Heart right ventricle (tissue), 16 donors: ENCODE data around the gene IRF5. TPM values are rescaled to one million over a fixed set of nuclear protein-coding genes. Genes with fewer than 3 reads are reported as not detected.

Experiments used
- ATAC-seq, 8 donors: fragments of 200-7000 bp; cut with Tn5 transposase; one replicate each; pipeline ENCODE4 v1.9.1; 2020; ENCODE audit warnings: mild to moderate bottlenecking in 8 of 8, moderate library complexity in 8 of 8, moderate number of reproducible peaks in 1 of 8
- DNase-seq, 2 donors: peaks; one replicate each; pipeline ENCODE4 v3.0.0-alpha.2; 2020
- H3K27ac ChIP-seq, 10 donors: fragments of 200-600 bp; sonication (generic) in 2 of 10; one replicate each; pipeline versions ENCODE4 v1.5.0 to v1.8.0; 2020 to 2022; ENCODE audit warnings: mild to moderate bottlenecking in 3 of 10
- H3K27me3 ChIP-seq, 7 donors: fragments of 200-600 bp; one replicate each; pipeline ENCODE4 v1.8.0; 2021 to 2022; ENCODE audit warnings: mild to moderate bottlenecking in 2 of 7
- H3K36me3 ChIP-seq, 9 donors: fragments of 200-600 bp; sonication (generic) in 1 of 9; one replicate each; pipeline versions ENCODE4 v1.5.0 to v1.8.0; 2020 to 2022; ENCODE audit warnings: mild to moderate bottlenecking in 2 of 9
- H3K4me1 ChIP-seq, 9 donors: fragments of 200-600 bp; sonication (generic) in 1 of 9; one replicate each; pipeline versions ENCODE4 v1.5.0 to v1.8.0; 2020 to 2022; ENCODE audit warnings: mild to moderate bottlenecking in 4 of 9
- H3K4me3 ChIP-seq, 10 donors: fragments of 200-600 bp; sonication (generic) in 2 of 10; one replicate each; pipeline versions ENCODE4 v1.5.0 to v1.8.0; 2020 to 2022; ENCODE audit warnings: mild to moderate bottlenecking in 7 of 10, moderate library complexity in 2 of 10
- H3K9me3 ChIP-seq, 11 donors: fragments of 200-600 bp in 10 of 11; sonication (generic) in 2 of 11; one replicate each; pipeline versions ENCODE4 v1.5.0 to v1.8.0; 2013 to 2022; ENCODE audit warnings: mild to moderate bottlenecking in 2 of 11, control low read depth in 1 of 11, moderate library complexity in 1 of 11
- CTCF ChIP-seq, 9 donors: fragments of 200-600 bp; sonication (generic) in 2 of 9; IDR thresholded peaks; one replicate each; pipeline versions ENCODE4 v1.5.0 to v1.8.0; 2021 to 2022; ENCODE audit warnings: antibody characterized with exemption in 9 of 9, mild to moderate bottlenecking in 5 of 9, moderate library complexity in 1 of 9
- WGBS, 2 donors: extraction: QIAGEN DNeasy Blood & Tissue Kit; methylation state at CpG; one replicate each; pipeline ENCODE4 v1.1.7; 2013; ENCODE audit warnings: inconsistent platforms in 1 of 2; 5-methylcytosine and 5-hydroxymethylcytosine counted together
- intact Hi-C, 10 donors: fragments of 100-400 bp; cut with DNase I; formaldehyde crosslinking; loops; one replicate each; pipeline versions ENCODE4 v1.11.1 to v1.14.2; 2022
- polyA plus RNA-seq, 2 donors: library from polyadenylated mRNA; stranded (reverse); fragments of 200-250 nt; gene quantifications; one replicate each; pipeline ENCODE4 v1.2.3, GENCODE V29; 2013
- total RNA-seq, 10 donors: library from RNA; stranded (reverse); fragmentation: NEBNext Ultra II Directional in 3 of 10; extraction: Animal tissue kit (Norgen Biotek cat#: 25700) in 3 of 10; gene quantifications; one replicate each; pipeline versions ENCODE4 v1.2.1 to v1.2.4, GENCODE V29; 2021 to 2023
- donor health status: Arrhythmogenic right ventricular cardiomyopathy.
- donor health status: ischemic (EF 13 %, LVEDD 7.1; RV severe dilation, severe dysfunction).
- donor health status: healthy with polysubstance abuse.
- donor health status: DM: no; HTN: yes; CAD: no.
- donor health status: DM: no; HTN: no; CAD: no.
- donor health status: ischemic (EF 25% LVEDD 6.9; RV normal size, moderate dysfunction).
- donor health status: ischemic (EF 25% LVEDD 5.7; RV mildly dilated, moderate dysfunction).
- donor health status: healthy.
- donor health status: DM: yes; HTN: yes; CAD: no.
- donor health status: Ischemic cardiomyopathy.
- donor health status: ischemic (EF 35%, LVEDD 5.7; RV mildly dilated, moderate dysfunction).
- donor health status: nonischemic (EF 11% LVEDD 7.7; RV severe dilation, severe dysfunction).
- donor health status: DM: yes; HTN: yes; CAD: no.
- donor health status: PGD.
- donor health status: ischemic (EF 29% LVEDD 5.4; RV normal size, mild dysfunction).
- donor health status: nonischemic (EF 23%, LVEDD 6.1; RV moderate dilation, normal function).

The IRF5 gene
- total and polyA plus RNA-seq, 12 donors, result 0.46 to 6.6 (median 1.5) TPM

GRCh38 chr7:128961030-128961659 is 23.4 kb downstream of the IRF5 start:
- intact Hi-C loops, result no loop called here
- 93% methylated on average over 8 of the region's 8 CpGs for WGBS, 2 donors
- H3K27me3 ChIP-seq, result no peaks in the 10 kb centered on the region
- no peak for TF ChIP-seq CTCF (IDR thresholded peaks at IDR 0.05)
- no peak overlapping the region for H3K4me3 ChIP-seq
- H3K36me3 ChIP-seq, result peaks cover 0 to 96% (median 33%) of the 10 kb centered on the region in 9 donors
- no peak overlapping the region for H3K27ac ChIP-seq
- no peaks in the 10 kb centered on the region for H3K9me3 ChIP-seq
- no peak for ATAC-seq
- no peak for DNase-seq
- H3K4me1 ChIP-seq, result peaks cover 0 to 4% (median 0%) of the 10 kb centered on the region in 9 donors

DNA sequence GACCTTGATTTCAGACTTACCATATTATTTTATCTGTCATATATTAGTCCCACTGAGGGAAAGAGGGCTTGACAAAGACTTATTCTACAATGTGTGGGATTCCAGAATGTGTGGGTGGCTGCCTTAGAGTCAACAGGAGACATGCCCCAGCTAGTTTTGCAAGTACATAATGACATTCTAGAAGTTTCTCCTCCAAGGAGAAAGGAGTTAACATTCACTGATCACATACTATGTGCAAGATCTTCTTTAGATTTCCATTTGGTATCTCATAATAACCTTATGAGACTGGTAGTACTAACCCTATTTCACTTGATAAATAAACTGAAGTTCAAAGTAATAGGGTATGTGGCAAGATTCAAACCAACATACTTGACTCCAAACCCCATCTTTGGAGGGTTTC is 25.2 kb downstream of the IRF5 start:
- no peaks in the 10 kb centered on the region for H3K9me3 ChIP-seq
- intact Hi-C loops, result no loop called here
- DNase-seq (no peak), ATAC-seq (no peak)
- H3K36me3 ChIP-seq, result peaks cover 0 to 96% (median 32%) of the 10 kb centered on the region in 9 donors
- H3K4me1 ChIP-seq, result peaks cover 0 to 4% (median 0%) of the 10 kb centered on the region in 9 donors
- H3K27ac ChIP-seq, result no peak overlapping the region
- H3K4me3 ChIP-seq, result no peak overlapping the region
- no peaks in the 10 kb centered on the region for H3K27me3 ChIP-seq
- TF ChIP-seq CTCF (IDR thresholded peaks at IDR 0.05), result no peak

DNA sequence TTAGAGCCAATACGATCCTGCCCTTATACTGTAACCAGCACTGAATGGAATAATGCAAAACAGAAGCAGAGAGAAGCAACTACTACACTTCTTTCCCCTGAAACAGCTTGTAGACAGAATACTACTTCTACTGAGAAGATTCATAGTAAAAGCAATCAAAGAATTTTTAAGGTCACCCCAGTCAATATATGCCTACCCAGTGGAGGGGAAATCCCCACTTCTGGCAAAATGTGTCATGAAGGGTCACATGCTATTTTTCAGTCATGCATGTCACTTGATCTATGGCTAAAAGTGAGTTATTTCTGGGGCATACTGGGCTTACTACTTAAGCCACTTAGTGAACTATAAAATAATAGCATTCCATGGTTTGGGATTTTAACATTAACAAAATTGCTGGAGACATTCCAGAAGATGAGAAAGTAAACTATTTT is 25.6 kb downstream of the IRF5 start:
- H3K4me3 ChIP-seq, result no peak overlapping the region
- no peak overlapping the region for H3K27ac ChIP-seq
- ATAC-seq, result no peak
- DNase-seq, result no peak
- no peak for TF ChIP-seq CTCF (IDR thresholded peaks at IDR 0.05)
- H3K36me3 ChIP-seq, result peaks cover 0 to 96% (median 33%) of the 10 kb centered on the region in 9 donors
- H3K27me3 ChIP-seq, result no peaks in the 10 kb centered on the region
- H3K4me1 ChIP-seq, result peaks cover 0 to 4% (median 0%) of the 10 kb centered on the region in 9 donors
- WGBS, 2 donors, result 92 to 94% methylated on average over 1 of the region's 1 CpG
- H3K9me3 ChIP-seq, result no peaks in the 10 kb centered on the region
- intact Hi-C loops, result no loop called here

GRCh38 chr7:128968624-128969023 is 30.9 kb downstream of the IRF5 start:
- 90 to 91% methylated on average over 1 of the region's 1 CpG for WGBS, 2 donors
- H3K9me3 ChIP-seq, result no peaks in the 10 kb centered on the region
- H3K27ac ChIP-seq, result no peak overlapping the region
- no peak for ATAC-seq
- no peak for DNase-seq
- no peak for TF ChIP-seq CTCF (IDR thresholded peaks at IDR 0.05)
- H3K27me3 ChIP-seq, result no peaks in the 10 kb centered on the region
- peaks cover 0 to 2% (median 0%) of the 10 kb centered on the region in 9 donors for H3K4me1 ChIP-seq
- no peak overlapping the region for H3K4me3 ChIP-seq
- peaks cover 0 to 98% (median 72%) of the 10 kb centered on the region in 9 donors for H3K36me3 ChIP-seq
- intact Hi-C loops, result no loop called here
